H1 (cell line): ENCODE data around the gene KRT77. TPM values are rescaled to one million over a fixed set of nuclear protein-coding genes. Genes with fewer than 3 reads are reported as not detected.

Experiments used
- CTCF ChIA-PET: fragments of 300-600 bp; sonication (Branson Sonifier 250); formaldehyde crosslinking; loops from one replicate; lab custom pipeline; 2021; ENCODE audit not compliant: partially characterized antibody; lab: Charles Lee
- POLR2A ChIA-PET: fragments of 300-600 bp; sonication (Branson Sonifier 250); formaldehyde crosslinking; loops from one replicate; lab custom pipeline; 2021; ENCODE audit warnings: inconsistent platforms; ENCODE audit not compliant: partially characterized antibody; lab: Charles Lee
- DNase-seq, 2 experiments: peaks; one replicate each; pipeline versions ENCODE4 v3.0.0 to v3.0.0-alpha.2; 2010 to 2022; ENCODE audit warnings: low spot score in 2 of 2, low read depth in 1 of 2, mixed read lengths in 1 of 2
- FAIRE-seq: peaks from 2 replicates; lab custom pipeline; 2011; peaks lifted over from hg19 to GRCh38; lab: Jason Lieb, UNC
- H2AFZ ChIP-seq: 2 replicates; pipeline ENCODE4 v1.8.1; 2012; ENCODE audit warnings: low read length, inconsistent platforms
- H2AK5ac ChIP-seq: 2 replicates; pipeline ENCODE4 v1.6.1; 2013; ENCODE audit warnings: low read depth, low read length
- H2BK120ac ChIP-seq: replicated peaks from 2 replicates; pipeline ENCODE3; 2013; ENCODE audit warnings: low read depth, low read length, inconsistent platforms
- H2BK12ac ChIP-seq: 2 replicates; pipeline ENCODE4 v1.6.1; 2013; ENCODE audit warnings: low read depth, low read length
- H2BK15ac ChIP-seq: 2 replicates; pipeline ENCODE4 v1.6.1; 2013; ENCODE audit warnings: low read length
- H2BK20ac ChIP-seq: 2 replicates; pipeline ENCODE4 v1.6.1; 2013; ENCODE audit warnings: low read length
- H2BK5ac ChIP-seq: 2 replicates; pipeline ENCODE4 v1.6.1; 2013; ENCODE audit warnings: low read depth, low read length
- H3K14ac ChIP-seq: 2 replicates; pipeline ENCODE4 v1.6.1; 2013; ENCODE audit warnings: inconsistent platforms; ENCODE audit not compliant: insufficient read length
- H3K18ac ChIP-seq: 2 replicates; pipeline ENCODE4 v1.6.1; 2013; ENCODE audit warnings: low read length; ENCODE audit errors: extremely low read depth
- H3K23ac ChIP-seq: 2 replicates; pipeline ENCODE4 v1.6.1; 2013; ENCODE audit warnings: inconsistent platforms; ENCODE audit not compliant: insufficient read length
- H3K23me2 ChIP-seq: 2 replicates; pipeline ENCODE4 v1.6.1; 2013; ENCODE audit warnings: low read depth, low read length
- H3K27ac ChIP-seq: 2 replicates; pipeline ENCODE4 v1.6.1; 2011; ENCODE audit warnings: low read depth, low read length, inconsistent platforms
- H3K27me3 ChIP-seq, 4 experiments: replicated peaks in 1 of 4; 1 replicate in 1 of 4; 2 replicates in 3 of 4; pipeline versions ENCODE4 v1.6.1 to v1.8.1; 2011 to 2013; ENCODE audit warnings: low read length in 3 of 4, mild to moderate bottlenecking in 3 of 4, inconsistent platforms in 2 of 4, mixed read lengths in 2 of 4, moderate library complexity in 1 of 4; ENCODE audit not compliant: control insufficient read depth in 3 of 4, insufficient read depth in 3 of 4; ENCODE audit errors: extremely low read depth in 1 of 4
- H3K36me3 ChIP-seq, 4 experiments: 2 replicates each; pipeline versions ENCODE4 v1.6.1 to v1.8.1; 2011 to 2013; ENCODE audit warnings: mild to moderate bottlenecking in 4 of 4, low read length in 3 of 4, moderate library complexity in 2 of 4, control low read depth in 1 of 4, inconsistent platforms in 1 of 4; ENCODE audit not compliant: insufficient read depth in 4 of 4, control insufficient read depth in 2 of 4
- H3K4ac ChIP-seq: replicated peaks from 2 replicates; pipeline ENCODE3; 2013; ENCODE audit warnings: low read length, low read depth, mixed read lengths, inconsistent platforms; ENCODE audit not compliant: insufficient read length
- H3K4me1 ChIP-seq, 4 experiments: replicated peaks in 1 of 4; 1 replicate in 1 of 4; 2 replicates in 3 of 4; pipeline versions ENCODE4 v1.6.1 to v1.8.1; 2011 to 2013; ENCODE audit warnings: low read length in 3 of 4, inconsistent platforms in 2 of 4, mixed read lengths in 1 of 4; ENCODE audit not compliant: insufficient read depth in 4 of 4, control insufficient read depth in 3 of 4
- H3K4me2 ChIP-seq, 2 experiments: 2 replicates each; pipeline versions ENCODE4 v1.6.1 to v1.8.1; 2011 to 2013; ENCODE audit warnings: low read depth in 2 of 2, low read length in 2 of 2, control low read depth in 1 of 2, inconsistent platforms in 1 of 2, mild to moderate bottlenecking in 1 of 2; ENCODE audit not compliant: insufficient read depth in 1 of 2
- H3K4me3 ChIP-seq, 4 experiments: fragments of 200-600, 300-600 bp in 1 of 4; sonication (generic), shearing (Covaris generic), sonication (Bioruptor Twin) in 1 of 4; 2 replicates each; pipeline versions ENCODE4 v1.5.1 to v1.8.1; 2011 to 2016; ENCODE audit warnings: low read length in 4 of 4, low read depth in 3 of 4, control low read depth in 2 of 4, inconsistent platforms in 2 of 4, mild to moderate bottlenecking in 2 of 4, mixed read lengths in 1 of 4, moderate library complexity in 1 of 4; ENCODE audit not compliant: insufficient read depth in 2 of 4; ENCODE audit errors: extremely low read depth in 1 of 4
- H3K56ac ChIP-seq: replicated peaks from 2 replicates; pipeline ENCODE3; 2013; ENCODE audit warnings: low read depth, mild to moderate bottlenecking, mixed read lengths, low read length, inconsistent platforms; ENCODE audit not compliant: insufficient read length
- H3K79me1 ChIP-seq: 2 replicates; pipeline ENCODE4 v1.6.1; 2013; ENCODE audit warnings: low read depth, low read length, control low read depth
- H3K79me2 ChIP-seq, 2 experiments: 2 replicates each; pipeline versions ENCODE4 v1.6.1 to v1.8.1; 2012 to 2013; ENCODE audit warnings: low read length in 2 of 2, mild to moderate bottlenecking in 2 of 2, inconsistent platforms in 1 of 2; ENCODE audit not compliant: insufficient read depth in 2 of 2, control insufficient read depth in 1 of 2
- H3K9ac ChIP-seq, 4 experiments: replicated peaks in 1 of 4; 1 replicate in 1 of 4; 2 replicates in 3 of 4; pipeline versions ENCODE4 v1.6.1 to v1.8.1; 2011 to 2013; ENCODE audit warnings: low read depth in 3 of 4, low read length in 3 of 4, control low read depth in 2 of 4, mild to moderate bottlenecking in 2 of 4, moderate library complexity in 2 of 4, inconsistent platforms in 1 of 4; ENCODE audit errors: extremely low read depth in 1 of 4
- H3K9me3 ChIP-seq, 2 experiments: 2 replicates each; pipeline versions ENCODE4 v1.6.1 to v1.8.1; 2012 to 2013; ENCODE audit warnings: mild to moderate bottlenecking in 2 of 2, moderate library complexity in 2 of 2, control low read depth in 1 of 2, inconsistent platforms in 1 of 2, low read depth in 1 of 2, low read length in 1 of 2, mixed read lengths in 1 of 2; ENCODE audit not compliant: insufficient read depth in 2 of 2
- H4K20me1 ChIP-seq, 2 experiments: replicated peaks in 1 of 2; 2 replicates each; pipeline versions ENCODE3 to v1.8.1; 2011 to 2013; ENCODE audit warnings: inconsistent platforms in 2 of 2, low read length in 2 of 2, mild to moderate bottlenecking in 1 of 2; ENCODE audit not compliant: insufficient read depth in 2 of 2, control insufficient read depth in 1 of 2
- H4K5ac ChIP-seq: 2 replicates; pipeline ENCODE4 v1.6.1; 2013; ENCODE audit warnings: low read length, low read depth, mixed read lengths, inconsistent platforms; ENCODE audit not compliant: insufficient read length
- H4K8ac ChIP-seq: 2 replicates; pipeline ENCODE4 v1.8.0; 2013; ENCODE audit warnings: mild to moderate bottlenecking, moderate library complexity, low read length, inconsistent platforms; ENCODE audit not compliant: insufficient read depth; ENCODE audit errors: extremely low read depth
- H4K91ac ChIP-seq: replicated peaks from 2 replicates; pipeline ENCODE3; 2013; ENCODE audit warnings: low read length, mixed read lengths, inconsistent platforms; ENCODE audit not compliant: insufficient read length
- CBX8 ChIP-seq: fragments of 300-800, 300-1000 bp; sonication (generic); IDR thresholded peaks from 2 replicates; pipeline ENCODE4 v1.7.1; 2016; ENCODE audit warnings: low read depth, low read length, borderline replicate concordance
- CTBP2 ChIP-seq: IDR thresholded peaks from 2 replicates; pipeline ENCODE4 v1.7.0; 2011; ENCODE audit warnings: borderline replicate concordance, mild to moderate bottlenecking, moderate library complexity, mixed read lengths, low read length; ENCODE audit not compliant: insufficient read depth, insufficient read length
- E2F6 ChIP-seq: IDR thresholded peaks from 2 replicates; pipeline ENCODE4 v1.6.1; 2012; ENCODE audit warnings: inconsistent platforms
- FOSL1 ChIP-seq: IDR thresholded peaks from 2 replicates; pipeline ENCODE4 v1.6.1; 2011; ENCODE audit warnings: mild to moderate bottlenecking, low read depth, low read length, moderate library complexity; ENCODE audit not compliant: insufficient read depth
- GTF2F1 ChIP-seq: IDR thresholded peaks from 2 replicates; pipeline ENCODE4 v1.6.1; 2012; ENCODE audit warnings: low read depth, low read length, improper control_type of control experiment, borderline replicate concordance
- JUN ChIP-seq: IDR thresholded peaks from 2 replicates; pipeline ENCODE4 v1.6.1; 2011; ENCODE audit warnings: low read depth, mild to moderate bottlenecking, improper control_type of control experiment, low read length
- WGBS, 2 experiments: shearing (Covaris generic) in 1 of 2; methylation state at CpG; one replicate each; pipeline versions ENCODE4 v1.1.6 to v1.1.7; 2013 to 2015; ENCODE audit warnings: low lambda C conversion rate in 2 of 2, mixed read lengths in 2 of 2, inconsistent platforms in 1 of 2, low coverage in 1 of 2, missing lambda C conversion rate in 1 of 2; ENCODE audit not compliant: insufficient replicate concordance in 2 of 2, insufficient coverage in 1 of 2, insufficient read length in 1 of 2; ENCODE audit errors: extremely low coverage in 1 of 2, missing lambda C conversion rate in 1 of 2; 5-methylcytosine and 5-hydroxymethylcytosine counted together
- polyA plus RNA-seq, 7 experiments: library from polyadenylated mRNA; depleted of rRNA in 3 of 7; stranded (reverse) in 5 of 7; unstranded in 2 of 7; fragments of >200 nt in 5 of 7; fragments of 200-250 nt in 2 of 7; gene quantifications; 1 replicate in 5 of 7; 2 replicates in 1 of 7; 4 replicates in 1 of 7; pipeline versions ENCODE4 v1.2.1 to v1.2.3, GENCODE V29; 2011 to 2013; ENCODE audit warnings: missing spikeins in 2 of 7, mixed read lengths in 2 of 7
- total RNA-seq: library from RNA; stranded (reverse); fragmentation: NEBNext Ultra II Directional; extraction: Animal tissue kit (Norgen Biotek cat#: 25700); gene quantifications from 2 replicates; pipeline ENCODE4 v1.2.1, GENCODE V29; 2021

The KRT77 gene
- total and polyA plus RNA-seq, 2 of the 8 experiments (the other 6 are each of a cell fraction or from before 2014, with no cell fraction given), result 0.02 TPM; not detected in 1

GRCh38 chr12:52650520-52651081 lies 52.7 kb downstream of the KRT77 start:
- WGBS, 2 experiments, result 93% methylated on average over 12 of the region's 12 CpGs; no CpG with 5 or more reads in 1 of the 2 experiments
- CTCF ChIA-PET, result interaction anchor here (0.7 to 1.9 kb wide), 8 partner anchors 10 to 256 kb away, joined by 3 to 4 read pairs (median 3); no protein-coding TSS in a partner anchor

More at GRCh38 chr12:52650520-52651081, 52.7 kb downstream of the KRT77 start:
- H3K9ac ChIP-seq, result no peak overlapping the region
- H3K4me3 ChIP-seq, result no peak overlapping the region
- TF ChIP-seq CBX8, result no peak
- TF ChIP-seq E2F6, result no peak
- no peak for TF ChIP-seq JUN
- no peak for TF ChIP-seq FOSL1
- TF ChIP-seq GTF2F1, result no peak
- no peak for TF ChIP-seq CTBP2
- H2BK20ac ChIP-seq, result no peak overlapping the region
- no peaks in the 10 kb centered on the region for H3K4me1 ChIP-seq
- no peak overlapping the region for H4K8ac ChIP-seq
- H3K27me3 ChIP-seq, result no peaks in the 10 kb centered on the region
- no peaks in the 10 kb centered on the region for H3K79me1 ChIP-seq
- no peak overlapping the region for H4K91ac ChIP-seq
- DNase-seq, result no peak
- H3K18ac ChIP-seq, result no peak overlapping the region
- no peak overlapping the region for H2AK5ac ChIP-seq
- no peaks in the 10 kb centered on the region for H3K79me2 ChIP-seq
- H3K14ac ChIP-seq, result no peak overlapping the region
- POLR2A ChIA-PET, result no interaction called here
- H3K4me2 ChIP-seq, result no peak overlapping the region
- H3K56ac ChIP-seq, result no peak overlapping the region
- no peak overlapping the region for H4K5ac ChIP-seq
- no peak overlapping the region for H3K23ac ChIP-seq
- no peak overlapping the region for H2BK120ac ChIP-seq
- no peak overlapping the region for H2BK5ac ChIP-seq
- H3K27ac ChIP-seq, result no peak overlapping the region
- H3K9me3 ChIP-seq, result peaks cover 0 to 6% of the 10 kb centered on the region in 2 experiments; a peak in 1 of 4 replicates
- no peak overlapping the region for H2BK15ac ChIP-seq
- no peak for FAIRE-seq
- H3K23me2 ChIP-seq, result no peaks in the 10 kb centered on the region
- no peaks in the 10 kb centered on the region for H4K20me1 ChIP-seq
- H3K36me3 ChIP-seq, result no peaks in the 10 kb centered on the region
- H2BK12ac ChIP-seq, result no peak overlapping the region
- no peak overlapping the region for H3K4ac ChIP-seq
- no peak overlapping the region for H2AFZ ChIP-seq
